H9 (cell line): ENCODE measurements around the gene AGBL4. TPM values are rescaled to one million over a fixed set of nuclear protein-coding genes. Genes with fewer than 3 reads are reported as not detected.

Experiments used
- DNase-seq: peaks from one replicate; pipeline ENCODE4 v3.0.0-alpha.2; 2017
- H2AFZ ChIP-seq: one replicate; pipeline ENCODE4 v1.6.1; 2013; ENCODE audit warnings: mild to moderate bottlenecking, low read length, control low read depth, moderate library complexity
- H2AK5ac ChIP-seq: 2 replicates; pipeline ENCODE4 v1.6.1; 2013; ENCODE audit warnings: low read length, control low read depth, mixed read lengths; ENCODE audit not compliant: insufficient read length
- H2BK120ac ChIP-seq: one replicate; pipeline ENCODE4 v1.6.1; 2013; ENCODE audit warnings: low read depth, mild to moderate bottlenecking, low read length, control low read depth, inconsistent platforms; ENCODE audit not compliant: poor library complexity, severe bottlenecking
- H2BK12ac ChIP-seq: 2 replicates; pipeline ENCODE4 v1.6.1; 2013; ENCODE audit warnings: low read length, control low read depth, mixed read lengths, low read depth; ENCODE audit not compliant: insufficient read length
- H2BK15ac ChIP-seq: 2 replicates; pipeline ENCODE4 v1.6.1; 2013; ENCODE audit warnings: low read depth, low read length, control low read depth
- H2BK20ac ChIP-seq: one replicate; pipeline ENCODE4 v1.6.1; 2013; ENCODE audit warnings: low read depth, mild to moderate bottlenecking, low read length, control low read depth, inconsistent platforms; ENCODE audit not compliant: poor library complexity, severe bottlenecking
- H2BK5ac ChIP-seq: 2 replicates; pipeline ENCODE4 v1.6.1; 2013; ENCODE audit warnings: low read length, control low read depth, mixed read lengths; ENCODE audit not compliant: insufficient read length
- H3K14ac ChIP-seq: 2 replicates; pipeline ENCODE4 v1.6.1; 2013; ENCODE audit warnings: low read length, control low read depth; ENCODE audit not compliant: insufficient read depth
- H3K18ac ChIP-seq: 2 replicates; pipeline ENCODE4 v1.6.1; 2013; ENCODE audit warnings: low read depth, mild to moderate bottlenecking, mixed read lengths, low read length, control low read depth; ENCODE audit not compliant: insufficient read length
- H3K23ac ChIP-seq: 2 replicates; pipeline ENCODE4 v1.6.1; 2013; ENCODE audit warnings: low read length, control low read depth, mixed read lengths, low read depth; ENCODE audit not compliant: insufficient read length
- H3K23me2 ChIP-seq: 2 replicates; pipeline ENCODE4 v1.6.1; 2013; ENCODE audit warnings: low read depth, mild to moderate bottlenecking, mixed read lengths, low read length, control low read depth; ENCODE audit not compliant: insufficient read length, poor library complexity, severe bottlenecking
- H3K27ac ChIP-seq: 2 replicates; pipeline ENCODE4 v1.5.1; 2013; ENCODE audit warnings: low read length, control low read depth, mixed read lengths, low read depth; ENCODE audit not compliant: insufficient read length
- H3K27me3 ChIP-seq: 2 replicates; pipeline ENCODE4 v1.6.1; 2013; ENCODE audit warnings: low read length, control low read depth, inconsistent platforms; ENCODE audit not compliant: insufficient read depth
- H3K4ac ChIP-seq: 2 replicates; pipeline ENCODE4 v1.6.1; 2013; ENCODE audit warnings: low read depth, mild to moderate bottlenecking, control low read depth, inconsistent platforms, low read length, moderate library complexity
- H3K4me1 ChIP-seq: 2 replicates; pipeline ENCODE4 v1.6.1; 2013; ENCODE audit warnings: low read length, control low read depth, inconsistent platforms; ENCODE audit not compliant: insufficient read depth
- H3K4me2 ChIP-seq: 2 replicates; pipeline ENCODE4 v1.6.1; 2013; ENCODE audit warnings: low read length, control low read depth, mixed read lengths; ENCODE audit not compliant: insufficient read length, insufficient read depth
- H3K56ac ChIP-seq: 2 replicates; pipeline ENCODE4 v1.6.1; 2013; ENCODE audit warnings: low read depth, mild to moderate bottlenecking, mixed read lengths, low read length, control low read depth; ENCODE audit not compliant: insufficient read length
- H3K79me1 ChIP-seq: 2 replicates; pipeline ENCODE4 v1.6.1; 2013; ENCODE audit warnings: low read depth, mild to moderate bottlenecking, moderate library complexity, low read length, control low read depth, inconsistent platforms; ENCODE audit not compliant: insufficient read depth, poor library complexity, severe bottlenecking
- H3K79me2 ChIP-seq: 2 replicates; pipeline ENCODE4 v1.6.1; 2013; ENCODE audit warnings: low read length, control low read depth, inconsistent platforms; ENCODE audit not compliant: insufficient read depth
- H3K9ac ChIP-seq: 2 replicates; pipeline ENCODE4 v1.6.1; 2013; ENCODE audit warnings: low read length, control low read depth, mixed read lengths; ENCODE audit not compliant: insufficient read length; ENCODE audit errors: extremely low read depth
- H3K9me3 ChIP-seq: one replicate; pipeline ENCODE4 v1.6.1; 2013; ENCODE audit warnings: low read depth, low read length, inconsistent platforms; ENCODE audit not compliant: control insufficient read depth
- H3T11ph ChIP-seq: one replicate; pipeline ENCODE4 v1.6.1; 2013; ENCODE audit warnings: mild to moderate bottlenecking, low read length, control low read depth, inconsistent platforms
- H4K20me1 ChIP-seq: one replicate; pipeline ENCODE4 v1.6.1; 2013; ENCODE audit not compliant: control insufficient read depth, insufficient read length, insufficient read depth
- H4K5ac ChIP-seq: 2 replicates; pipeline ENCODE4 v1.6.1; 2013; ENCODE audit warnings: low read depth, mild to moderate bottlenecking, mixed read lengths, low read length, control low read depth; ENCODE audit not compliant: insufficient read length
- H4K8ac ChIP-seq: replicated peaks from 2 replicates; pipeline ENCODE4 v1.6.1; 2013; ENCODE audit warnings: low read length, control low read depth, mixed read lengths, low read depth; ENCODE audit not compliant: insufficient read length
- H4K91ac ChIP-seq: 2 replicates; pipeline ENCODE4 v1.6.1; 2013; ENCODE audit warnings: low read depth, mild to moderate bottlenecking, moderate library complexity, mixed read lengths, low read length, control low read depth; ENCODE audit not compliant: insufficient read length
- H3K27ac Mint-ChIP-seq, 3 experiments: 2 replicates in 2 of 3; 3 replicates in 1 of 3; pipeline ENCODE4 v1.8.0; 2020 to 2021; ENCODE audit warnings: mixed read lengths in 3 of 3, mild to moderate bottlenecking in 1 of 3, moderate library complexity in 1 of 3
- H3K27me3 Mint-ChIP-seq: 2 replicates; pipeline ENCODE4 v1.8.0; 2021; ENCODE audit warnings: low read depth, mild to moderate bottlenecking, moderate library complexity, mixed read lengths
- H3K36me3 Mint-ChIP-seq, 3 experiments: 2 replicates in 2 of 3; 3 replicates in 1 of 3; pipeline ENCODE4 v1.8.0; 2020 to 2021; ENCODE audit warnings: low read depth in 3 of 3, mixed read lengths in 3 of 3; ENCODE audit not compliant: insufficient read depth in 1 of 3
- H3K4me1 Mint-ChIP-seq, 2 experiments: 2 replicates each; pipeline ENCODE4 v1.8.0; 2020; ENCODE audit warnings: mixed read lengths in 2 of 2
- H3K4me3 Mint-ChIP-seq, 2 experiments: 2 replicates in 1 of 2; 3 replicates in 1 of 2; pipeline ENCODE4 v1.8.0; 2020 to 2021; ENCODE audit warnings: mild to moderate bottlenecking in 2 of 2, mixed read lengths in 2 of 2, moderate library complexity in 1 of 2
- H3K9me3 Mint-ChIP-seq, 2 experiments: 2 replicates in 1 of 2; 3 replicates in 1 of 2; pipeline ENCODE4 v1.8.0; 2020; ENCODE audit warnings: mild to moderate bottlenecking in 2 of 2, mixed read lengths in 2 of 2, moderate library complexity in 1 of 2
- WGBS: extraction: QIAGEN DNeasy Blood & Tissue Kit; methylation state at CpG from one replicate; pipeline ENCODE4 v1.1.7; 2013; ENCODE audit warnings: missing lambda C conversion rate, low lambda C conversion rate, mixed read lengths; ENCODE audit not compliant: insufficient read length; ENCODE audit errors: extremely low coverage; 5-methylcytosine and 5-hydroxymethylcytosine counted together
- total RNA-seq: library from RNA; stranded (reverse); gene quantifications from 2 replicates; pipeline ENCODE4 v1.2.1, GENCODE V29; 2021
- TF ChIP-seq, protein P1 (sequence below): fragments of 200-600 bp; sonication (generic); conservative IDR thresholded peaks from 3 replicates; pipeline ENCODE4 v1.8.0; 2021; ENCODE audit warnings: antibody characterized with exemption, mild to moderate bottlenecking

AGBL4 gene
- total RNA-seq, 1 experiment from 2014 or later: not detected

DNA sequence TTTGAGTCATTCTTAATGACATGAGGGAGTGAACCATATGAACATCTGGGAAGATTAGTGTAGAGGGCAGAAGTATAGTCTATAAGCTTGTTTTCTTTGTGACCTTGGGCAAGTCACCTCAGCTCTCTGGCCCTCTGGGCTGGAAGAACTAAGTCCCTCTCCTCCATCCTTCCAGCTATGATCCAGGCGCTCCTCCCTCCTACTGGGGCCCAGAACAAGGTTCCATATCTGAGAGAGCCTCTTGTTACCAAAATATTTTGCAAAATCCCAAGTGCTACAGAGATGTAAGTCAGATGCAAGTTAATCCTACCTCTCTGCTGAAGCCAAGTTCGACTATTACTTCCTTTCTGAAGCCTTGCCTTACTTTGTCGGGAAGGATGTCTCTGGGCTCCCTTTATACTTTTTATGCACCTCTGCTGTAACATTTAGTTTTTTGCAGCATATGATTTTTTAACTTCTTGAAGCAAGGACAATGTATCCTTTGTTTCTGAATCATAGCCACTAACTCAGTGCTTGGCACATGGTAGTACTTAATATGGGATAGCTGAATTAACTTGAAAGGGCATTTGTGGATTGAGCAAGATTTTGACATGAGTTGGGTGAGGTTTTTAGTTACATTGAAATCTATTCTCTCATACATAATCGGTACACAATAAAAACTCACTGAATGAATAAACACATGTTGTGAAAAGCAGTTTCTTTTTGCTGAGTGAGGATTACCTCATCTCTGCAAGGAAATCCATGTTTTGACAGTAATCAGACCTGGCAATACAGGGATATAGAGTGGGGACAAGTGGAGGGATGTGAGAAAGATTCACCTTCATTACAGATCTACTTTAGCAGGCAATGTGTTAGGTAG is 1192.4 kb downstream of the AGBL4 start:
- no peaks in the 10 kb centered on the region for H3K36me3 Mint-ChIP-seq
- Histone ChIP-seq H3K79me2 (no peaks in the 10 kb centered on the region), H3K56ac (no peak overlapping the region), H4K5ac (no peak overlapping the region), H3T11ph (no peak overlapping the region), H2BK12ac (no peak overlapping the region), H3K27ac (no peak overlapping the region), H3K4me1 (no peaks in the 10 kb centered on the region), H3K23ac (no peak overlapping the region), H2BK15ac (no peak overlapping the region), H3K4me2 (no peak overlapping the region), H2BK5ac (no peak overlapping the region), H3K79me1 (no peaks in the 10 kb centered on the region), H4K91ac (no peak overlapping the region), H3K18ac (no peak overlapping the region), H3K23me2 (no peaks in the 10 kb centered on the region), H3K9ac (no peak overlapping the region), H2BK20ac (no peak overlapping the region), H2AFZ (no peak overlapping the region), H4K8ac (no peak overlapping the region), H3K27me3 (no peaks in the 10 kb centered on the region), H3K4ac (no peak overlapping the region), H2BK120ac (no peak overlapping the region), H2AK5ac (no peak overlapping the region), H3K9me3 (no peaks in the 10 kb centered on the region), H3K14ac (no peak overlapping the region), H4K20me1 (no peaks in the 10 kb centered on the region)
- H3K27ac Mint-ChIP-seq: no peak overlapping the region
- peaks cover 21% of the 10 kb centered on the region for H3K27me3 Mint-ChIP-seq
- DNase-seq: no peak
- no peaks in the 10 kb centered on the region for H3K9me3 Mint-ChIP-seq
- no peaks in the 10 kb centered on the region for H3K4me1 Mint-ChIP-seq
- no peak overlapping the region for H3K4me3 Mint-ChIP-seq
- TF ChIP-seq, protein P1, sequence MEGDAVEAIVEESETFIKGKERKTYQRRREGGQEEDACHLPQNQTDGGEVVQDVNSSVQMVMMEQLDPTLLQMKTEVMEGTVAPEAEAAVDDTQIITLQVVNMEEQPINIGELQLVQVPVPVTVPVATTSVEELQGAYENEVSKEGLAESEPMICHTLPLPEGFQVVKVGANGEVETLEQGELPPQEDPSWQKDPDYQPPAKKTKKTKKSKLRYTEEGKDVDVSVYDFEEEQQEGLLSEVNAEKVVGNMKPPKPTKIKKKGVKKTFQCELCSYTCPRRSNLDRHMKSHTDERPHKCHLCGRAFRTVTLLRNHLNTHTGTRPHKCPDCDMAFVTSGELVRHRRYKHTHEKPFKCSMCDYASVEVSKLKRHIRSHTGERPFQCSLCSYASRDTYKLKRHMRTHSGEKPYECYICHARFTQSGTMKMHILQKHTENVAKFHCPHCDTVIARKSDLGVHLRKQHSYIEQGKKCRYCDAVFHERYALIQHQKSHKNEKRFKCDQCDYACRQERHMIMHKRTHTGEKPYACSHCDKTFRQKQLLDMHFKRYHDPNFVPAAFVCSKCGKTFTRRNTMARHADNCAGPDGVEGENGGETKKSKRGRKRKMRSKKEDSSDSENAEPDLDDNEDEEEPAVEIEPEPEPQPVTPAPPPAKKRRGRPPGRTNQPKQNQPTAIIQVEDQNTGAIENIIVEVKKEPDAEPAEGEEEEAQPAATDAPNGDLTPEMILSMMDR: no peak
- no CpG with 5 or more reads among the region's 4 CpGs for WGBS
